ENCODE data around the gene ZNF200.
A peak's percentile ranks its signal among the peaks of the same experiment; 100 is the strongest.
"Not testable (repeated sequence)": the region's sequence is repeated elsewhere in the genome, so short reads cannot be mapped to it uniquely, and the experiment has no call there.

The ZNF200 gene

GRCh38 chr16:3252967-3253366 is 18.0 kb upstream of the ZNF200 start:
- DNase-seq: no peak

DNA sequence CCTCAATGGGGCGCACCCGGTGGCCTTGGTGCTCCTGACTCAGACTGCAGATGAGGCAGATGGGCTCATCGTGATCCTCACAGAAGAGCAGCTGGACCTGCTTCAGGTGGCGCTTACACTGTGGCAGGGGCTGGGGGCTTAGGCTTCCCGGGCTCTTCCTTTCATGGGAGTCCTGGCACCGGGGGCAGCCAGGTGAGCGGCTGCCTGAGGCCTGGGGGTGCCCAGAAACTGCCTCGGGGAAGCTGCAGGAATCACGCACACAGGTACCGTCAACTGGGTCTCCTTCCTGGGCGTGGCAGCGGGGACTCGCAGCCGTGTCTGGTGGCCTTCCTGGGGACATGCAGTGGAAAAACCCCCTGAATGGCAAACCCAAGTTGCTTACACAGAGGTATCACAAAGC is 14.5 kb upstream of the ZNF200 start:
- DNase-seq: no peak

GRCh38 chr16:3249020-3249419 is 14.1 kb upstream of the ZNF200 start:
- no peak for DNase-seq

GRCh38 chr16:3248596-3248995 is 13.6 kb upstream of the ZNF200 start:
- DNase-seq: no peak

DNA sequence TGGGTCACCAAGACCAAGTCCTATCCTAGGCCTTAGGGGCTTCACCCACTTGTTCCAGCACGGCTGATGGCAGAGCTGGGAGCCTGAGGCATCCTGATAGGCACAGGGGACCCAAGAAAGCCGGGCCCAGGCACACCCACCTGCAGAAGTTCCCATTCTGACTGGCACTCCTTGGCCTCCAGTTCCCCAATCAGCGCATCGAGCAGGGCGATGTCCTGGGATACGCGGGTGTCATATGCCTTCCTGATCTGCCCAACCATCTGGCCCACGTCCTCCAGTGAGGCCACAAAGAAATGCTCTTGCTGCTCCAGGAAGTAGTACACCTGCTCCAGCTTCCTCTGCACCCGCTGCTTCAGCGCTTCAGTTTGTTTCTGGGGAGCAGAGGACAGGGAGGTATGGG is 11.9 kb upstream of the ZNF200 start:
- no peak for DNase-seq

GRCh38 chr16:3246002-3246401 is 11.0 kb upstream of the ZNF200 start:
- DNase-seq: no peak

DNA sequence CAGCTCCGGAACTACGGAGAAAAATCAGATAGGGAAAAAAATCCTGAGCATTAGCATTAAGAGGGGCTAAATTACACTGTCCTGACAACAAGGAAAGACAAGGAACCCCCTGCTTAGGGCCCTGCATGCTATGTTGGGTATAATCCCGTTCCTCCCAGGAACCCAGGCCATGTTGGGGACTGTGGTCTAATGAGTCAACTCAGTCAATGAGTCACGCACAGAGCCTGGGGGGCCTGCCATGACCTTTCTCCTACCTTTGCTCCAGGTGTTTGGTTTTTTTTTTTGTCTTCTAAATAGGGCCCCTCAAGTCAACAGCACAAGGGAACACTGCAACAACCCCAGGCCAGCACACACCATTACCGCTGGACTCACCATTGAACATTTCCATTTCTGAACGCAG is 8.9 kb upstream of the ZNF200 start:
- no peak for DNase-seq

- DNase-seq: no peak
Observed at GRCh38 chr16:3242709-3243108, 7.8 kb upstream of the ZNF200 start.

DNA sequence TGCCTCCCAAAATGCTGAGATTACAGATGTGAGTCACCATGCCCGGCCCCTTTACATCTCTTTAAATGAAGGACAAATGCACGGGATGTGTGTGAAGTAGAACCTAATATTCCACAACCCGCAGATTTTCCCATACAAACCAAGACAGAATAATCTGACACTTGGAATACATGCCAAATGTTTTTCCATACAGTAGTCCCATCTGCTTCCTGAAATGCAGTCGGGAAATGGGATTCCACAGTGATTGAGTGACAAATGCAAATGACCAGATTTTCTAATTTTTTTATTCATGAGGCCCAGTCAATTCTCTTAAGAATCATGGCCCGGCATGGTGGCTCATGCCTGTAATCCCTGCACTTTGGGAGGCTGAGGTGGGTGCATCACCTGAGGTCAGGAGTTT is 6.8 kb upstream of the ZNF200 start:
- no peak for DNase-seq

GRCh38 chr16:3235856-3236669 is 1.1 kb upstream of the ZNF200 start:
- no peak for DNase-seq

GRCh38 chr16:3234543-3234856 is 458 bp downstream of the ZNF200 start:
- no peak for DNase-seq

- no peak for DNase-seq
Observed at GRCh38 chr16:3223913-3224515, 10.9 kb downstream of the ZNF200 start.

- DNase-seq: no peak
Observed at GRCh38 chr16:3220839-3221238, 14.1 kb downstream of the ZNF200 start.

GRCh38 chr16:3216263-3216640 is 18.7 kb downstream of the ZNF200 start:
- no peak for DNase-seq

DNA sequence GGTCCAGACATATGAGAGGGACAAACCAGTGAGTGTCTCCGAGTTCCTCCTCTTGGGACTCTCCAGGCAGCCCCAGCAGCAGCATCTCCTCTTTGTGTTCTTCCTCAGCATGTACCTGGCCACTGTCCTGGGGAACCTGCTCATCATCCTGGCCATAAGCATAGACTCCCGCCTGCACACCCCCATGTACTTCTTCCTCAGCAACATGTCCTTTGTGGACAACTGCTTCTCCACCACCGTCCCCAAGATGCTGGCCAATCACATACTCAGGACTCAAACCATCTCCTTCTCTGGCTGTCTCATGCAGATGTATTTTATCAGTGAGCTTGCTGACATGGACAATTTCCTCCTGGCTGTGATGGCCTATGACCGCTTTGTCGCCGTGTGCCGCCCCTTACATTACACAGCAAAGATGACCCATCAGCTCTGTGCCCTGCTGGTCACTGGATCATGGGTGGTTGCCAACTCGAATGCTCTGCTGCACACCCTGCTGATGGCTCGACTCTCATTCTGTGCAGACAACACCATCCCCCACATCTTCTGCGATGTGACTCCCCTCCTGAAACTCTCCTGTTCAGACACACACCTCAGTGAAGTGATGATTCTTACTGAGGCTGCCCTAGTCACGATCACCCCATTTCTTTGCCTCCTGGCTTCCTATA is 19.2 kb downstream of the ZNF200 start:
- DNase-seq: peak; percentile 67

- no peak for DNase-seq
Observed at GRCh38 chr16:3214904-3215600, 19.9 kb downstream of the ZNF200 start.

GRCh38 chr16:3212567-3212966 is 22.4 kb downstream of the ZNF200 start:
- DNase-seq: no peak

DNA sequence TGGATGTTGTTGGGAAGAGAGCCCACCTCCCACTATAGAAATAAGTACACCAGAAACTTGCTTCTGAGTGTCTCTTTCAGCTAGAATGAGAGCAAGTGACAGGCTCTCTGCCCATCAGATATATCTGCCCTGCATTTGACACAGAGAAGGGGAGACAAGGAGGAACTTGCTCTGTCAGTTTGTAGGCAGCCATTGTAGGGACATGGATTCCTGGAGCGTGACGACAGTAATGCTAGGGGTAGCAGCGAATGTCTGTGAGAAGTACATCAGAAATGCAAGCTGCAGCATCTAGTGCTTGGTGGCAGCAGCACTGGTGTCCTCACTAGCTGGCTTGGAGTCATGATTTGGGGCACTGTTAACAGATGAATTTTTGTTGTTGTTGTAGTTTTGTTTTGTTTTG is 23.0 kb downstream of the ZNF200 start:
- no peak for DNase-seq

DNA sequence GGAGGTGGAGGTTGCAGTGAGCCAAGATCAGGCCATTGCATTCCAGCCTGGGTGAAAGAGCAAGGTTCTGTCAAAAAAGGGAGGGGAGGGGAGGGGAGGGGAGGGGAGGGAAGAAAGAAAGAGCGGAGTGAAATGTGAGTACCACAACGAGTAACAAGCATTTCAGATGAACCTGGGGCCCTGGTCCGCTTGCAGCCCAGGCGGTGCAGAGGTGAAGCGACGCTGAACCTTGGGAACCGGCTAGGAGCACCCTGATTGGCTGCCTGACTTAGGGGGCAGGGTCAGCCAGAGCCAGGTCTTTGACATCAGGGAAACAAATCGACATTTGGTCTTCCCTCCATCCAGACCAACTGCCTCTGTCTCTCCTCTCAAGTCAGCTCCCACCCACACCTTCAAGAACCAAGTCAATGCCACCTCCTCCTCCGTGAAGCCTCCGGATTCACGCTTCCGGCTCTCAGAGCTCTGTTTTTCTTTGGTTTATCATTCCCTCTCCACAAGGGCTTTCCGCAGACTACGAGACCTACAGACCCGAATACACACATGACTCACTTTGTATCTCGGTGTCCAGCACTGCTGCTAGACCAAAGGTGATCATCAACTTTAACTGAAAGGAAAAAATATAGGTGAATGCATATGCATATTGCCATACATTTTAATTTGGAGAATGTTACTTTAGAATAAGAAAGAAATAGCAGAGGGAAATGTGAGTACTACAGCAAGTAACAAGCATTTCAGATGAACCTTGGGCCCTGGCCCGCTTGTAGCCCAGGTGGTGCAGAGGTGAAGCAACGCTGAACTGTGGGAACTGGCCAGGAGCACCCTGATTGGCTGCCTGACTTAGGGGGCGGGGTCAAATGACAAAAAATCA is 27.6 kb downstream of the ZNF200 start:
- DNase-seq: no peak

- DNase-seq: not testable (repeated sequence)
Observed at GRCh38 chr16:3205939-3206338, 29.0 kb downstream of the ZNF200 start.

GRCh38 chr16:3202903-3203539 is 31.9 kb downstream of the ZNF200 start:
- no peak for DNase-seq
